COLO829 (cell line): ENCODE data around the gene CEP112.
"Not testable (repeated sequence)": the region's sequence is repeated elsewhere in the genome, so short reads cannot be mapped to it uniquely, and the experiment has no call there.

ENCODE experiments used
- DNase-seq: peaks from one replicate; pipeline ENCODE4 v3.0.0; 2012; ENCODE audit warnings: low spot score

The CEP112 gene

DNA sequence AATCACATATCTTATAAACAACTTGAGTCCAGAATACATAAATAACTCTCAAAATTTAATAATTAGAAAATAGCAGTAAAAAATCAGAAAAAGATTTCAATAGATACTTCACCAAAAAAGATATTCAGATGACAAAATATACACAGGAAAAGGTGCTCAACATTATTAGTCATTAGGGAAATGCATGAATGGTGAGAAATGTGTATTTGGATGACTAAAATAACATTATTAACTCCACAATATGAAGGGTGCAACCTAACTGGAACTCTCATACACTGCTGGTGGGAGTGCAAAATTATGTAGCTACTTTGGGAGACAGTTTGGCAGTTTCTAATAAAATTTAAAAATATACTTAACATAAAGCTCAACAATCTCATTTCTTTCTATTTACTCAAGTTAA lies 368.2 kb downstream of the CEP112 start:
- no peak for DNase-seq

DNA sequence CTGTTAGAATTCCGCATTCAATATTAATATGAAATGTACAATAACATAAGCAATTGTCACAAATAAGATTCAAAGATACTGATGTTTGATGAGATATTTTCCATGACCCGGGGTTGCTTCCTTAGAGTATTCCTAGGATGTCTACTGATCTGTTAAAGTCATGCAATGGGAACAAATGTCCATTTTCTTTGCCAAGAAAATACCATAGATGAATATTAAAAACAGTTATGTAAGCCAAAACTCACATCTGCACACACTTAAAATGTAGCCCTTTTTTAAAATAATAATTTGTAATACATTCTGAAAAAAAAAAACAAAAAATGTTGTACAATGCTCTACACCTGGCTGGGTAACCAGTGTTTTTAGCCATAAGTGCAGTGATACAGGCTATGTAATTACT lies 371.1 kb downstream of the CEP112 start:
- DNase-seq: no peak

DNA sequence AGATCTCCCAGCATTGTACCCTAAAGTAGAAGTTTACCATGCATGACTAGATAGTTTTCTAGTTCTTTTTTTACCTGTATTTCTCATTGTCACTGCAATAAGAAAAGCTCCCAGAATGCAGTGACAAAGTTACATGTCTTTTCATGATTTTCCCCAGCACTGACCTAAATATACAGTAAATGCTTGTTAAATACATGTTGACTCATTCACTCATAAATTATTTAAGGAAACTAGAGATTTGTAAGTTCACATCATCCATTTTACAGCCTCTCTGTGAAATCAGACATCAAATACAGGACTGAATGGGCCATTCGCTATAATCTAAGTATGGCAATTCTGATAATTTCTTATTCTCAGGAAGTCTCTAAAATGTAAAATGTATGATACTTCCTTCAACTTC lies 371.6 kb downstream of the CEP112 start:
- no peak for DNase-seq

DNA sequence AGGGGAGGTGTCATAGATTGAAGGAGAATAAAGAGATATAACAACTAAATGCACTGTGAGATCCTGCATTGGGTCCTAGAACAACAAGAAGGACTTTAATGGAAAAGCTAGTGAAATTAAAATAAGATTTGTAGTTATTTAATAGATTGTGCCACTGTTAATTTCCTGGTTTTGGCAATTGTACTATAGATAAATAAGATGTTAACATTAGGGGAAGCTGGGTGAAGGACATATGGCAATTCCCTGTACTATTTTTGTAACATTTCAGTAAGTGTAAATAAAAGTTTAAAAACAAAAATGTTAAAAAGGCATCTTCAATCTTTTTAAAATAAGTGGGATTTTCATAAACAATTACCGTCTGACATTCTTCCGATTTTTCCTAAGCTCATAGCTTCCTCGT lies 372.1 kb downstream of the CEP112 start:
- DNase-seq: no peak

DNA sequence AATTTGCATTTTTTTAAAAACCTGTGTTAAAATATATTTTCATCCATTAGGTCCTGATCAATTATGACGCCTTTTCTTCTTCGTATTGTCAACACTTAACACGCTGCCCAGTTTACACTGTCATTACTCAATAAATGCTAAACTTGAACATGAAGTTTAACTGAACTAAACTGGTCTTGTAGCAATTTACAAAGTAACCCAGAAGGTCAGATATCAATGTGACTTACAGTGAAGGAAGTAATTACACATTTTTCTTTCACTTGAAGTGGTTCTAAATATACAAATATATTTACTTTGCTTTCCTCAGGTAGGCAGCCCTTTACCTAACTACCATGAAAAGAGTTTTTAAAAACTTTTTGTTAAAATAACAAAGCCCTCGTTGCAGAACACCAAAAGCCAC lies 374.0 kb downstream of the CEP112 start:
- DNase-seq: no peak

DNA sequence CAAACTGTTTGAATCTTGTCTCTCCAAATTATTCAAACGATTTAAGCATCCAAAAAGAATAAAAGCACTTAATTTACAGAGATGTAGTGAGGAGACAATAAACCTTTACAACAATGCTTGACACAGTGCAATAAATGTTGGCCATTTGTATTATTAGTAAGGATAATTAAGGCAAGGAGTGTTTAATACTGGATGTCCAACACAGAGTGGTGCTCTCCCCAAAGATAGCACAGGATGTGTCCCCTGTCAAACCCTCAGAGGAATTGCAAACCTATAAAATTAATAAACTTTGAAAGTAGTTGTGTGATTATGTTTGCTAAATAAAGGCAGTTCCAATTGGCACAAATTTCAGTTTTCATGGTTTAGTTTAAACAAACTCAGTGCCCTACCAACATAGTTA lies 377.5 kb downstream of the CEP112 start:
- DNase-seq: no peak

DNA sequence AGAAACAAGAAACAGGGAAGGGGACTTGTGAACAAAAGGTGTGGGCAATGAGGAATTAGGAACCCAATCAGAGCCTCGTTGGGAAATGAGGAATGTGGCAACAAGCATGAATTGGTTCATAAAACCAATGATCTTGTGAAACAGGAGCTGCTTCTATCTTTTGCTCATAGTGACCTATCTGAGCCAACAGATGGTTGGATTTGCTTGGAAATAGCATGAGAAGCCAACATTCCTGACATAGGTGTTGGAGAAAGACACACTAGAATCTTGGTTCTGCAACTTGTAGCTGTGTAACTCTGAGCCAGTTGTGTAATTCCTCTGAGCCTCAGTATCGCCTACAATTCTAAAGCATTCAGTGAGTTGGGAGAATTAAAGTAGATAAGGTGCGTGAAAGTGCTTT lies 378.6 kb downstream of the CEP112 start:
- DNase-seq: no peak

DNA sequence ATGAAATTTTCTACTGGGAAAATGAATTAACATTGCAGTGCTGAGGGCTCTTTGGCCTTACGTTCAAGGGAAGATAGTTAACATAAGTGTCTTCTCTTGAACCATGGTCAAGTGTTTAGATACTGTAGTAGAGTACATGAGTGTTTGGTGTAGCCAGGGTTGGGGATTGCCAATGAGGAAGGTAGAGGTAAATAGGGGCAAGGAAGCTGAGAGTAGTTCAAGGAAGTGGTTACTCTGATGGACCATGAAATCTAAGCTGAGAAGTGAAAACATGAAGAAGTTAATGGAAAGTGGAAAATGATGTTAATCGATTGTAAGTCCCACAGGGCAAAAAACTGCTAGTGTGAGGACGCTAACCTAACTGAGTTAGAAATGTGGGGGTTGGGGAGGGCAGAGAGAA lies 380.9 kb downstream of the CEP112 start:
- no peak for DNase-seq

DNA sequence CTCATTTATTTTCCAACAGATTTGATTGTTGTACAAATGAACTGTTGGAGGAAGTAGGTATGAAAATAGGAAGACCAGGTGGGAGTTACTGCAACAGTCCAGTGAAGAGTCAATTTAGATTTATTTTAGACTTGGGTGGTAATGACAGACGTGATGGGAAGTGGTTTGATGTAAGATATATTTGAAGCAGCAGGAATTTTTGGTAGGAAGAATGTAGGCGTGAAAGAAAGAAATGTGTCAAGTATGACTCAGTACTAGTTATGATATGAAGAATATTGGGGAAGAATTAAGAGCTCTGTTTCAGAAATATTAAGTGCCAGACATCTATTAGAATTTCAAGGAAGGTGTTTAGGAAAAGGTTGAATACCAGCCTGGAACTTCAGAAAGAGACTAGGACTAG lies 382.6 kb downstream of the CEP112 start:
- no peak for DNase-seq

DNA sequence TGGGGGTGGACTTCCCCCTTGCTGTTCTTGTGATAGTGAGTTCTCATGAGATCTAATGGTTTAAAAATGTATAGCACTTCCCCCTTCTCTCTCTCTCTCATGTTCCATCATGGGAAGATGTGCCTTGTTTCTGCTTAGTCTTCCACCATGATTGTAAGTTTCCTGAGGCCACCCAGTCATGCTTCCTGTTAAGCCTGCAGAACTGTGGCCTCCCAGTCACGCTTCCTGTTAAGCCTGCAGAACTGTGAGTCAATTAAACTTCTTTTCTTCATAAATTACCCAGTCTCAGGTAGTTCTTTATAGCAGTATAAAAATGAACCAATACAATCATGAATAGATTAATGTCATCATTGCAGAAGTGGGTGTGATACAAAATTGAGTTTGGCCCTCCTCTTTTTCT lies 383.4 kb downstream of the CEP112 start:
- DNase-seq: not testable (repeated sequence)

DNA sequence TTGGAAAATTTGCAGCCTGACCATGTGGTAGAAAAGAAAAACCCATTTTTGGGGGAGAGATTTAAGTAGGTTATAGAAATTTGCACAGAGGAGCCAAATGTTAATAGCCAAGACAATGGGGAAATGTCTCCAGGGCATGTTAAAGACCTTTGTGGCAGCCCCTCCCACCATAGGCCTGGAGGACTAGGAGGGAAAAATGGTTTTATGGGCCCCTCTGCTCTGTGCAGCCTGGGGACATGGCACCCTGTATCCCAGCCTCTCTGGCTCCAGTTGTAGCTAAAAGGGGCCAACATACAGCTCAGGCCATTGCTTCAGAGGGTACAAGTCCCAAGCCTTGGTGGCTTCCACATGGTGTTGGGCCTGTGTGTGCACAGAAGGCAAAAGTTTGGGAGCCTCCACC lies 384.6 kb downstream of the CEP112 start:
- no peak for DNase-seq

DNA sequence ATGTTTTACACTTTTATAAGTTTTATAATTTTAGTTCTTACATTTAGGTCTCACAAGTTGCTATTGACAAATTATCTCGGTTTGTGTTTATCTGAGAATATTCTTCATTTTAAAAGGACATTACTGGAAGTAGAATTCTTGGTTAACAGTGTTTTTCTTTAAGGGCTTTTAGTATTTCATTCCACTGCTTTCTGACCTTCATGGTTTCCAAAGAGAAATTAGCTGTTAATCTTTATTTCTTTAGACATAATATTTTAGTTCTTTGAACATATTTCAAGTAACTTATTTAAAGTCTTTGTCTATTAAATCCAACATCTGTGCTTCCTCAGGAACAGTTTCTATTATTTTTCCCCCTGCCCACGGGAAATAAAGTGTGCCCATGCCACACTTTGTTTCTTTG lies 390.4 kb downstream of the CEP112 start:
- no peak for DNase-seq

DNA sequence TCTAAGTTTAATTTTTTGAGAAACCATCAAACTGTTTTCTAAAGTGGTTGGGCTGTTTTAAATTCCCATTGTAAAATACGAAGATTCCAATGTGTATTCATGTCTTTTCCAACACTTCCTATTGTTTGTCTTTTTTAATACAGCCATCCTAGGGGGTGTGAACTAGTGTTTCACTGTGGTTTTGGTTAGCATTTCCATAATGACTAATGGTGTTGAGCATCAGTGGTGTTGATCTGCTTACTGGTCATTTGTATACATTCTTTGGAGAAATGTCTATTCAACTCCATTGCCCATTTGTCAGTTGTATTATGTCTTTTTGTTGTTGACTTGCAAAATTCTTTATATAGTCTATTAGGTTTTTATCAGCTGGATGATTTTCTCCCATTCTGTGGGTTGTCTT lies 391.3 kb downstream of the CEP112 start:
- no peak for DNase-seq

DNA sequence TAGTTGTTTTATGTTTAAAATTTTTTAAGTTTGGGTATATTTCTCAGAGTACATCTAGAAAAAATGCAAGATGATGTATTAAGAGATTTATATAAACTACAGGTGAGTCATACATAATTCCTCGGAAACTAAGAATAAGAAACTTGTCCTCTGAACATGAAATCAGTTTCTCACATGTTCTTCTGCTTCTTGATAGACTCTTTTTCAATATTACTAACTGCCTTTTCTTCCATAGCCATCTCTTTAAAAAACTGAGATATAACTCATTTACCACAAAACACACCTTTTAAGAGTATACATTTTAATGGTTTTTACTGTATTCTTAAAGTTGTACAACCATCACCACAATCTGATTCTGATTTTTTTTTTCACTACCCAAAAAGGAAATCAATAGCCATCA lies 392.1 kb downstream of the CEP112 start:
- DNase-seq: no peak

DNA sequence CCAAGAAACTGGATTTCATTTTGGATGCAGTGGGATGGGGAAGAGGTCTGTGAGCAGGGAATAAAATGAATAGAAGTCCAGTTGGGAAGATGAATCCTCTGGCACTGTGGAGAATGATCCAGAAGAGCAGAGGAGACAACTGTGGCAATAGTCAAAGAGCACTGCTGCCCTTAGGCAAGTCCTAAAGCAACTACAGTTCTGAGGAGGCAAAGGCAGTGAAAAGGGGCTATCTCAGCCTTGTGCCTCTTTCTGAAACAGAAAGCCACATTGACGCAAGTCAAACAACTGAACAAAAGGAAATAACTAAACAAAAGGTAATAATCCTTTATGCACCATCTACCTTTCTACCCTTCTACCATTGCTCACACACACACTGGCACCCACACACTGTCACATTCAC lies 392.5 kb downstream of the CEP112 start:
- no peak for DNase-seq

DNA sequence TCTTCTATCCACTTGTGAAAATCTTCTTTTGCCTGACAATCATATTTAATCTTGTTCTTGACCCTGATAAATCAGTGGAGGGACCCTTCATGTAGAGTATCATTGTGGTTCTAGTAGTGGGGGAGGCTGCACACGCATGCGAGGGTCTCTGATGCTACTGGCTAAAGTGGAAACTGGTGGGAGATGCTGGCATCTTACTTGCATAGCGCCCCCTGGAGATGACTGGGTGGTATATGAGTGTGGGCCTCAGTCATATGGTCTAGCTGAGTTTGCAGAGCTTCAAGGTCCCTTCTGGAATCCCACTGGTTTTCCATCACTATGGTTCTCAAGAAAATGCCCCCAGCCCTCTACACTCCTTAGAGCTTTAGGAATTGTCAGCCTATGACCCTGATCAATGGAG lies 394.1 kb downstream of the CEP112 start:
- DNase-seq: no peak

DNA sequence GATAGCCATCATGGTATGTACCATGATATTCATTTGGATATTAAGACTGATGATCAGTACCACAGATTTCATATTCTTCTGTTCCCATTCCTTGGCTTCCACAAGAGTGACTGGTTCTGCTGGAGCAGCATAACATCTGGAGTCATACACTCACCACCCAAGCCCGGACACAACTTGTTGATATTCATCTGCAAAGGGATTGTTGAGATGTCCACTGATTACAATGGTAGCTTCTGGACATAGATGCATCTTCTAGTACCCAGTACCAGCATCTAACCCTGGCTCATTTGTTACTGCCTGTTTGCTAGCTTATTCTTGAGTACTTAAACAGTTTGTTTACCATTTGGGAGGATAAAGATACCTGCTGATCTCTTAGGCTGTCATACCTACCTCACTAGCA lies 394.8 kb downstream of the CEP112 start:
- DNase-seq: no peak

DNA sequence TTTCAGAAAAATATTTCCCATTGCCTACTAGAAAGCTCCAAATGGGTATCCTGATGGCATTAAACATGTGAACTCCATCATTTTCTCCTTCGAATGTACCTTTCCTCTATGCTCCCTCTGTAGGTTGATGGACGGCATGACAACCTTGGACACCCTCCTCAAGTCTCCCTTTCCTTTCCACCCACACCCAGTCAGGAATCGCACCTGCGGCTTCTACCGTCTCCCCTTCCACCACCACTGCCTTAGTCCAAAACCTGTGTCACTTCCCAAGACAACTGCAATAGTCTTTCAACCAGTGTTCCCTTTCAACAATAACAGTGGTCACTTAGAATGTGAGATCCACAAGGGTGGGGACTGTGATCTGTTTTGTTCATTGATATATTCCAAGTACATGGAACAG lies 397.4 kb downstream of the CEP112 start:
- peak; percentile 41 for DNase-seq

DNA sequence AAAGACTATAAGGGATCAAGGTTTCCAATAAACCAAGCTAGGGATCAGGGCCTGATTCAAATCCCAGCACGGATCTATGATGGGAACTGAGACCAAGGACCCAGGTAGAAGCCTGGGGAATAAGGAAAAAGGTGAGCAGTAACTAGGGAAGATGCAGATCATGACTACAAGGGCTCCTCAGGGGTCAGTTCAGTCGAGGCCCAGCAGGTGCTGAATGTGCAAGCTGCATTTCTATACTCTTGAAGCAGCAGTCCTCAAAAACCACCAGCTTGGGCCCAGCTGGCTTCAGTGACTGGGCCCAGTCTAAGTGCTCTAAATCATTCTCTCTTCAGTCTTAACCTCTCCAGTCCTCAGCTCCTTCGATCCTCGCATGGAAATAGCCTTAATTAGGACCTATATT lies 401.7 kb downstream of the CEP112 start:
- DNase-seq: no peak

DNA sequence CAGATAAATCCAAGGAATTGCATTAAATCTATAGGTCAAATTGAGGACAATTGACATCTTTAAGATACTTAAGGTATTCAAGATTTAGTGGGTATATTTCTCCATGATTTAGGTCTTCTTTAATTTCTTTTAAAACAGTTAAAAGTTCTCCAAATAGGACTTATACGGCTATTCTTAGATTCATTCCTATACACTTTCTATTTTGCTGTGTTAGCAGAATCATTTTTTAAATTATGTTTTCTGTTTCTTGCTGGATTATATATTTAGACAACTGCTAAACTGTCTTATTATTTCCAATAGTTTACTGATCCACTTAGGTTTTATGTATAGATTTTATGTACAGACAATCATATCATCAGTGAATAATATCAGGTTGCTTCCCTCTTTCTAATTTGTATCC lies 404.4 kb downstream of the CEP112 start:
- DNase-seq: no peak

DNA sequence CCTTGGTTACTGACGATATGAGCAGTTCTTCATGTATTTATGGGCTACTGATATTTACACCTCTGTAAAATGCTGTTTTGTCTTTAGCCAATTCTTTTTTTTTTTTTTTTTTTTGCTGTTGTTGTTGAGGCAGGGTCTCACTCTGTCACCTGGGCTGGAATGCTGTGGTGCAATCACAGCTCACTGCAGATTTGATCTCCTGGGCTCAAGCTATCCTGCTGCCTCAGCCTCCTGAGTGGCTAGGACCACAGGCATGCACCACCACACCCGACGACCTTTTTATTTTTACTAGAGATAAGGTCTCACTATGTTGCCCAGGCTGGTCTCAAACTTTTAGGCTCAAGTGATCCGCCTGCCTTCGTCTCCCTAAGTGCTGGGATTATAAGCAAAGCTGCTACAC lies 405.5 kb downstream of the CEP112 start:
- DNase-seq: no peak

DNA sequence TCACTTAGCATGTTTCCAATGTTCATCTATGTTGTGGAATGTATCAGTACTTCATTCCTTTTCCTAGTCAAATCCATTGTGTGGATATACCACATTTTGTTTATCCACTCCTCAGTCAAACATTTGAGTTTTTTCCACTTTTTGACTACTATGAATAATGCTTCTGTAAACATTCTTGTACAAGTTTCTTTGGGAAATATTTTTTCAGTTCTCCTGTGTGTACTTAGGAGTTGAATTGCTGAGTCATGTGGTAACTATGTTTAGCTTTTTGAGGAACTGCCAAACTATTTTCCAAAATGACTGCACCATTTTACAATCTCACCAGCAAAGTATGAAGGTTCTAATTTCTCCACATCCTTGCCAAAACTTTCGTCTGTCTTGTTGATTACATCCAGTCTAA lies 406.8 kb downstream of the CEP112 start:
- no peak for DNase-seq

DNA sequence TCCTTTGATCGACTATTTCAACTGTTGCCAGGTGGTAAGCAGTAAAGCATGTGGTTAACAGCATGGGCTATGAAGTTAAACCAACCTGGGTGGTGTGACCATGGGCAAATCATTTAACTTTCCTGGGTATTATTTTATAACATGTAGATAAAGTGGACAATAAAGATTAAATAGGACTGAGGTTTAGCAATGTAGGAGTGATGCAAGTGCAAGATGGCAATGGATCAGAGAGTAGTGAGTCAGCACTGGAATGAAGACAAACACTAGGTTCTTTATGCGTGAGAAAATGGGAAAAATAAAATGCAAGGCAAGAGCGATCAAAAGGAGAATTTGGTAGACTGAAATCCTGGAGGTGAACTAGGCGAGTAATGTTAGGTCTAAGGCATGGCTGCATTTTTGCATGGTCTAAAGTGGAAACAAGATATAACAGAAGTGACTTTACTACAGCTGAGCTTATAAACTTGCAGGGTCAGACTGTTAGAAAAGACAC lies 408.0 kb downstream of the CEP112 start:
- DNase-seq: peak; percentile 54

DNA sequence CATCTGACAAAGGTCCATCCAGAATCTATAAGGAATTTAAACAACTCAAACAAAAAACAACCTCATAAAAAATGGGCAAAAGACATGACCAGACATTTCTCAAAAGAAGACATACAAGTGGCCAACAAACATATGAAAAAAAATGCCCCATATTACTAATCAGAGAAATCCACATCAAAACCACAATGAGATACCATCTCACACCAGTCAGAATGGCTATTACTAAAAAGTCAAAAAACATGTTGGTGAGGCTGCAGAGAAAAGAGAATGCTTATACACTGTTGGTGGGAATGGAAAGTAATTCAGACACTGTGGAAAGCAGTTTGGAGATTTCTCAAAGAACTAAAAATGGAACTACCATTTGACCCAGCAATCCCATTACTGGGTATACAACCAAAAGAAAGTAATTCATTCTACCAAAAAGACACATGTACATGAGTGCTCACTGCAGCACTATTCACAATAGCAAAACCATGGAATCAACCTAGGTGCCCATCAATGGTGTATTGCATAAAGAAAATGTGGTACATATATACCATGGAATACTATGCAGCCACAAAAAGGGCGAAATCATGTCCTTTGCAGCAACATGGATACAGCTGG lies 409.7 kb downstream of the CEP112 start:
- not testable (repeated sequence) for DNase-seq

DNA sequence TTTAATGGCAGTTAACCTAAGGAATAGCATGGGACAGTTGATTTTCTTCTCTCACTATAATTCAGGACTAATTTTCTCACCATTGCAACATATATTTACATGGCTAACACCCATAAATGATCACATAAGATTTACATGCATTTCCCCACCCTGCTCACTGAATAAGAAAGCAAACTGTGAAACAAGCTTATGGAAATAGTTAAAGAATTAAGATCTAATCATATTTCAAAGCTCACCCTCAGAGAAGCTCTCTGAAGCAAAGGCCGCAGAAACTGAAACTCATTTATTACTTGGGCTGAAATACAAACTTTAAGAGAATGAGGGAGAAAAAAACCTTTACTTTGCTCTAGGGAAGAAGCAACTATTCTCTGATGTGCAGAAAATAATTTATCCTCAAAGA lies 411.8 kb downstream of the CEP112 start:
- no peak for DNase-seq
